ENCODE results near the gene GNG12. TPM values are rescaled to one million over a fixed set of nuclear protein-coding genes. Genes with fewer than 3 reads are reported as not detected.

Gene GNG12
- total RNA-seq, 1 donor from 2014 or later, result 71.2 TPM

DNA sequence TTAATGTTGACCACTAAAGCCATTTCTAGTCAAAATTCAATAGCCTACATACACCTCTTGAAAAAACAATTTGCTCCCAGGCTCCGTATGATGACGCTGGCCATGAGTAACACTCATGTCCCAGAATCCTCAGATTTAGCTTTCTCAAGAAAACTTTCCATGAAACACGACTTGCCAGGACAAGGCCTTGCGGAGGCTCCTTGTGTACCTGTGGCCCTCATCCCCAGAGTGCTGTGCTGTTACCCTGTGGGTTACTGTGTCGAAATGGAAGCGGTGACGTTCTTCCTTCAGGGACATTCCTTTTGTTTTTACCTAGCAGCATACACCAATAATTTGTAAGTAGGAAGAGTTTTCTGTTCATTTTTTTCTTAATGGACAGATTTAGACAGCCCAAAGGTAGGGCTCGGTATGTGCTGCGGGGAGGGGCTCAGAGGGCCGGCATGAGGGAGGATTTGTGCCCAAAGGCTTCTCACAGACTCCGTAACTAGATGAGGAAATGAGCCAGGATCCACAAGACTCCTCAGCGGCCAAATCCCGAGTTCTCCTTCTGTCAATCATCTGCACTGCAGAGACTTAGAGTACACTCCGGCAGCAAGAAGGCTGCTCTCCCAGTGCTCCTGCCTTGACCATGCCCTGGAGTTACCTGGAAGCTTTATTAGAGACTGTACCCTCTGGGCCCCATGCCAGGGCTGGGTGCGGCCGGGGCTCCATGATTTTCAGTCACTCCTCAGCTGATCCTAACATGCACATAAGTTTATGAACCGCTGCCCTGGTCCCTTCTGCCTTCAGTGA, 17.8 kb downstream of the GNG12 start:
- DNase-seq (ENCODE audit: low spot score in 2 of 2), result peak in 1 of 2 donors; percentile 80
- Histone ChIP-seq H3K27me3 (no peaks in the 10 kb centered on the region), H3K4me3 (peak overlapping the region in 1 of 2 donors; percentile 38), H3K9me3 (no peaks in the 10 kb centered on the region), H3K4me1 (peaks cover 13 to 76% of the 10 kb centered on the region in 2 donors), H3K36me3 (no peaks in the 10 kb centered on the region), H3K27ac (peak overlapping the region; percentile 85 to 90)
- intact Hi-C loops (cut with DNase I), result loop anchor here (2.0 to 5.0 kb wide), 2 partner anchors 17 to 48 kb away; partner anchors contain the start of gene GNG12
- TF ChIP-seq, protein P1, sequence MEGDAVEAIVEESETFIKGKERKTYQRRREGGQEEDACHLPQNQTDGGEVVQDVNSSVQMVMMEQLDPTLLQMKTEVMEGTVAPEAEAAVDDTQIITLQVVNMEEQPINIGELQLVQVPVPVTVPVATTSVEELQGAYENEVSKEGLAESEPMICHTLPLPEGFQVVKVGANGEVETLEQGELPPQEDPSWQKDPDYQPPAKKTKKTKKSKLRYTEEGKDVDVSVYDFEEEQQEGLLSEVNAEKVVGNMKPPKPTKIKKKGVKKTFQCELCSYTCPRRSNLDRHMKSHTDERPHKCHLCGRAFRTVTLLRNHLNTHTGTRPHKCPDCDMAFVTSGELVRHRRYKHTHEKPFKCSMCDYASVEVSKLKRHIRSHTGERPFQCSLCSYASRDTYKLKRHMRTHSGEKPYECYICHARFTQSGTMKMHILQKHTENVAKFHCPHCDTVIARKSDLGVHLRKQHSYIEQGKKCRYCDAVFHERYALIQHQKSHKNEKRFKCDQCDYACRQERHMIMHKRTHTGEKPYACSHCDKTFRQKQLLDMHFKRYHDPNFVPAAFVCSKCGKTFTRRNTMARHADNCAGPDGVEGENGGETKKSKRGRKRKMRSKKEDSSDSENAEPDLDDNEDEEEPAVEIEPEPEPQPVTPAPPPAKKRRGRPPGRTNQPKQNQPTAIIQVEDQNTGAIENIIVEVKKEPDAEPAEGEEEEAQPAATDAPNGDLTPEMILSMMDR (IDR thresholded peaks at IDR 0.05), result no peak

DNA sequence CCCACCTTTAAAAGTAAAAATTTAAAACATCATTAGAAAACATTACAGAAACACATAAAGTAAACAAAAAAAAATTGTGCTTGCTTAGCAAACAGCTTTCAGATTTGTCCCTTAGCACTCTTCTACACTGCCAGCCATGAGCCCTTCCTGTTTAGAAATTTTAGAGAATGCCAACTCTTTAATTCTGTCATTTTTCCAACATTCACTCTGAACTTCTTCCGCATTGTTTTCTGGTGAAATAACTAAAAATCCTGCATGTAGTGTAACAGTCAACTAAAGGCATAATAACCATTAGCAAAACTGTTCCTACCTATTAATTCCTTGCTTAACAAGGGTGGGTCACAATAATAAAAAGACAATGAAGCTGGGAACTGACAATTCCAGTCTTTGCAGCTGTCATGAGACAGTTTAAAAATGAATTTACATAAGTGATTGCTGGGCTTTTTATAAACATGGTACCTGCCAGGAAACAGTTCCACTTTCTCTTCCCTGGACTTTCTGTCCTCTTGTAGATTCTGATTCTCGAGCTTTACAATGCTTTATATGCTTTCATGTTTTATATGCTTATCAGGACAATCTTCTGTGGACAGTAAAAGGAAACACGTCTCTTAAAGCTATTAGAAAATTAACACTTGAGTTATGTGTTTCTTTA, 19.0 kb downstream of the GNG12 start:
- Histone ChIP-seq H3K4me3 (peak overlapping the region in 1 of 2 donors; percentile 9), H3K27me3 (no peaks in the 10 kb centered on the region), H3K27ac (peak overlapping the region; percentile 85 to 90), H3K9me3 (no peaks in the 10 kb centered on the region), H3K36me3 (no peaks in the 10 kb centered on the region), H3K4me1 (peaks cover 11 to 65% of the 10 kb centered on the region in 2 donors)
- no peak for DNase-seq (ENCODE audit: low spot score in 2 of 2)
- intact Hi-C loops (cut with DNase I), result loop anchor here (2.0 kb wide), 1 partner anchor 19 kb away; the partner anchor contains the start of gene GNG12
- TF ChIP-seq, protein P1 (IDR thresholded peaks at IDR 0.05), result no peak

DNA sequence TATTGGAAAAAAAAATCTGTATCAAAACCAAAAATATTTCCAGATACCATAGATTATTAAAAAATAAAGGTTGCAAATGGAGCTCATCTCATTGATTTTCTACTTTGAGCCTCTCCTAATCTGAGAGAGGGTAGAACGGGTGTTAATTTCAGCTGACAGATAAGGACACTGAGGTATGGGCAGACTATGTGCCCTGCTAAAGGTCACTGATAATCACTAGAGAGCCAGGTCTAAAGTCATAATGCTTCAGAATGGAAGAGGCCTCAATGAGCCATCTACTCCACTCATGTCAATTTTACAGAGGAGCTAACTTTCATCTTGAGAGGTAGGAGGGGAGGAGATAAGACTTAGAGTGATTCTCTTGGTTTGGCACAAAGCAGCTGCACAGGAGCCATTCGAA, 21.0 kb downstream of the GNG12 start:
- H3K9me3 ChIP-seq, result no peaks in the 10 kb centered on the region
- peaks cover 8 to 52% of the 10 kb centered on the region in 2 donors for H3K4me1 ChIP-seq
- H3K27me3 ChIP-seq, result no peaks in the 10 kb centered on the region
- no peak overlapping the region for H3K4me3 ChIP-seq
- no peaks in the 10 kb centered on the region for H3K36me3 ChIP-seq
- no peak for DNase-seq (ENCODE audit: low spot score in 2 of 2)
- TF ChIP-seq, protein P1 (IDR thresholded peaks at IDR 0.05), result no peak
- intact Hi-C loops (cut with DNase I), result loop anchor here (2.0 kb wide), 1 partner anchor 19 kb away; no protein-coding TSS in a partner anchor
- H3K27ac ChIP-seq, result peak overlapping the region; percentile 85 to 90

DNA sequence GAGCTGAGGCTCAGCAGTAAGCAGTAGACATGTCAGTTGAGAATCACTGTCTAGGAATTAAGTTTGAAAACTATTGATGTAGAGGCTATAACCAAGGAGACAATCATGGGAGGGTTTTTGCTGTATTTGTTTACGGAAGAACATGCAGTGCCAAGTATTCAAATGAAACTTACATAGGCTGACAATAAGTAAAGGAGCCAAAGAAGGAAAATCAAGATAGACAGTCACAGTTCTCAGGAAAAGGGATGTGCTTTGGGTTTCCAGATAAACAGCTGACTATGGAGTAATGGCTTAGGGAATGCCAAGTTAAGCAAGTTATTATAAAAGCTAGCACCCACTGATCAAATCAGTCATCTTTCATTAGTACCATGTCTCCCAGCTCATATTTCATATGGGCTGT, 21.5 kb downstream of the GNG12 start:
- no peaks in the 10 kb centered on the region for H3K9me3 ChIP-seq
- intact Hi-C loops (cut with DNase I), result loop anchor here (2.0 kb wide), 1 partner anchor 19 kb away; no protein-coding TSS in a partner anchor
- H3K4me1 ChIP-seq, result peaks cover 8 to 48% of the 10 kb centered on the region in 2 donors
- peak overlapping the region; percentile 85 to 90 for H3K27ac ChIP-seq
- no peak for DNase-seq (ENCODE audit: low spot score in 2 of 2)
- TF ChIP-seq, protein P1 (IDR thresholded peaks at IDR 0.05), result no peak
- H3K4me3 ChIP-seq, result no peak overlapping the region
- no peaks in the 10 kb centered on the region for H3K27me3 ChIP-seq
- no peaks in the 10 kb centered on the region for H3K36me3 ChIP-seq

DNA sequence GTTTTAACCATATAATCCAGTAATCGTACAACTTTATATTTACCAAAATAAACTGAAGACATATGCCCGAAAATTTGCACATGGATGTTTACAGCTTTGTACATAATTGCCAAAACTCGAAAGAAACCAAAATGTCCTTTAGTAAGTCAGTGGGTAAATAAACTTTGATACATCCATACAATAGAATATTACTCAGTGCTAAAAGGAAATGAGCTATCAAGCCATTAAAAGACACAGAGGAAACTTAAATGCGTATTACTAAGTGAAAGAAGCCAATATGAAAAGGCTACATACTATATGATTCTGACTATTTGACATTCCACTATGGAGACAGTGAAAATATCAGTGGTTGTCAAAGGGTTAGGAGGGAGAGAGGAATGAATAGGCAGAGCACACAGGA, 23.4 kb downstream of the GNG12 start:
- intact Hi-C loops (cut with DNase I), result no loop called here
- Histone ChIP-seq H3K27ac (no peak overlapping the region), H3K4me3 (no peak overlapping the region), H3K9me3 (no peaks in the 10 kb centered on the region), H3K4me1 (peaks cover 3 to 37% of the 10 kb centered on the region in 2 donors), H3K27me3 (no peaks in the 10 kb centered on the region), H3K36me3 (no peaks in the 10 kb centered on the region)
- TF ChIP-seq, protein P1 (IDR thresholded peaks at IDR 0.05), result no peak
- no peak for DNase-seq (ENCODE audit: low spot score in 2 of 2)
